ENCODE results near the gene PELI1.

Gene PELI1

DNA sequence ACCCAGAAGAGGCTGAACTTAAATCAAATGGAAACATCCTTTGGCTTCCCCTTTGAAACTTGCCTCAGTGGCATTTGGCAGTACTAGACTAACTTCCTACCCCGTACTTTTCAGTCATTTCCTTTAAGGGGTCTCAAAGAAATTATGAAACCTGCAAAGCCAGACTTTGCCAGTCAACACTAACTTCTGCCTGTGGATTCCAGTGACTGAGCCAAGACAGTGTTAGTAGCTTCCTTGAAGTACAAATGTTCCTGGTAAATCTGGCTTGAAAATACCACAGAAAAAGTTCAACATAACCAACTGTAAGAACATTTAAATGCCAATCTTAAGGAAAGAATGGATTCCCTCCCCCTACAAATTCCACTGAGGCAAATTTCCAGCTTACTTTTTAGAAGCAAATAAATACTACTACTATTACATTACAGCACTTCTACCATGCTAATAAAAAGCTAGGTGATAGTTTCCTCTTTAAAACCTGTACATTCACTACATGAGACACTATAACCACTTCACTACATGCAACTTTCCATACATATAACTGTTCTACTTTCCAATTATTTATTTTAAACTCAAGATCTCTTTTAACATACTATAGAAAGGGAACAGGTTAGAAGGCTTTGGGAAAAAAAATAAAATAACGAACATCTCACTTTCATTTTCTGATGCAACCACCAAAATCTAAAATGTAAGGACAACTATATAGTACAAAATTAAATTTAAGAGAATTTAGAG, 2.4 kb downstream of the PELI1 start:
- DNase-seq (ENCODE audit: insufficient read length, low spot score) (no peak), FAIRE-seq (peak; percentile 78)
- no peak for TF ChIP-seq POLR2A (IDR thresholded peaks at IDR 0.05; ENCODE audit: low read depth, low read length)

DNA sequence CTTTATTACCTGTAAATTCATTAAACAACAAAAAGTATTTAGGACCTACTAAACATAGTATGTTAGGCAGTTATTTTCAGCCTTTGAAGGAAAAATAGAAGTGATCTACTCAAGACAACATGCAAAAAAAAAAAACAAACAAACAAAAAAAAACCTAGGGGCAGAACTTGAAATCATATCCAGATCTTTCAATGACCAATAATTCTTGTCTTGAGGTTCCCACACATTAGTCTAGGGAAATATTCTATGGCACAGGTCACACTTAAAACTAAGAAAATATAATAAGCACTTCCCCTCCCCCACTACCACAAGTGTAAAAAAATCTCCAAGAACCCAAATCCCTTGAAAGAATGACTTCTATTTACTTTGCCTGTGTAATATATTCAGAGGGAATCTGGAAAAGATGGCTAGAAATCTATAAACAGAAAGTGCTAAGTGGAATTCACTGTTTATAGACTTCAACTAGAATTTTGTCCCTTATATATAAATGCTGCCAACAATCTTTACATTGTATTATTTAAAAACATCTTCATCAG, 3.5 kb downstream of the PELI1 start:
- DNase-seq (ENCODE audit: insufficient read length, low spot score): no peak
- TF ChIP-seq POLR2A (IDR thresholded peaks at IDR 0.05; ENCODE audit: low read depth, low read length): no peak
- no peak for FAIRE-seq

DNA sequence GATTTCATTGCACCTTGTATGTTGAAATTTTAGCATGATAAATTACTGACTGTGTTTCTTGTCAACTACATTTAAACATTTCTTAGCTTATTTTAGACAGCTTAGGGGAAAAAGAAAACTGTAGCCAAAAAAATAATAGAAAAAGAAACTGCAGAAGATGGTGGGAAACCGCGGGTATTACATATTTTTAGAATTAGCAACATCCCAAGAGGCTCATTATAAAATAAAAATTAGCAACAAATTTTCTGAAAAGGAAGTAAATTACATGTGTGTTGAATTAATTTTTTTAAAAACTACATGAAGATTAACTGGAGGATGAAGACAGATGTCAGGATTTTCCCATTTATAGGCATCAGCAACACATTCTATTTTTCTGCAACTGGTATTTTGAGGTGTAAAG, 4.3 kb downstream of the PELI1 start:
- no peak for DNase-seq (ENCODE audit: insufficient read length, low spot score)
- FAIRE-seq: no peak
- TF ChIP-seq POLR2A (IDR thresholded peaks at IDR 0.05; ENCODE audit: low read depth, low read length): no peak

DNA sequence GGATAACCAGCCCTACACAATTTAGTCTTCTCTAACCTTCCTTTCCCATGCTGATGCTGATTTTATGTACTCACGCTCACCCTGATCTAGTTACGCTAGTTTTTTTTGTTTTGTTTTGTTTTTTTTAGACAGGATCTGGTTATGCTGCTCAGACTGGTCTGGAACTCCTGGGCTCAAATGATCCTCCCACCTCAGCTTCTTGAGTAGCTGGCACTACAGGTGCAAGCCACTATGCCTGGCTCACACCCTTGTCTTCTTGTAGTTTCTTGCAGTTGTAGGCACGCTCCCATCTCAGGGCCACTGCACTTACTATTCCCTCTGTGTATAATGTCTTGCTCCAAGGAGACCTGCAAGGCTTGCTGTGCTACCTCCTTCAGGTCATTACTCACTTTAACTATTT, 6.2 kb downstream of the PELI1 start:
- FAIRE-seq (no peak), DNase-seq (ENCODE audit: insufficient read length, low spot score) (no peak)
- TF ChIP-seq POLR2A (IDR thresholded peaks at IDR 0.05; ENCODE audit: low read depth, low read length): no peak

DNA sequence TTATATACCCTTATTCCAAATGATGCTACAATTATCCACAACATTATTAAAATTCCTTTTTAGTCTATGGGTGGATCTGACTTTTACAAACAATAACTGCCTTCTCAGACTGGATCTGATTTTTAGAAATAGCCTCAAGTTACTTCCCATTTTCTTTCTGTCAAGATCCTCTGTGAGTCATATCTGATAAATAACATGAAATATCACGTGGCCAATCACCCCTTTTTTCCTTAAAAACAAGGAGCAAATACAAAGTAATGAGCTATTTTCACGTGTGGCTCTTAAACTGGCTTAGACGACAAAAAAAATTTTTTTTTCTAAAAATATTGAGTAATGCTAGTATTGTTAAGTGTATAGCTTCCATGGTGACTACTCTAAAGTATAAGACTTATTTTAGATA, 6.7 kb downstream of the PELI1 start:
- TF ChIP-seq POLR2A (IDR thresholded peaks at IDR 0.05; ENCODE audit: low read depth, low read length): no peak
- DNase-seq (ENCODE audit: insufficient read length, low spot score): no peak
- FAIRE-seq: peak; percentile 69

DNA sequence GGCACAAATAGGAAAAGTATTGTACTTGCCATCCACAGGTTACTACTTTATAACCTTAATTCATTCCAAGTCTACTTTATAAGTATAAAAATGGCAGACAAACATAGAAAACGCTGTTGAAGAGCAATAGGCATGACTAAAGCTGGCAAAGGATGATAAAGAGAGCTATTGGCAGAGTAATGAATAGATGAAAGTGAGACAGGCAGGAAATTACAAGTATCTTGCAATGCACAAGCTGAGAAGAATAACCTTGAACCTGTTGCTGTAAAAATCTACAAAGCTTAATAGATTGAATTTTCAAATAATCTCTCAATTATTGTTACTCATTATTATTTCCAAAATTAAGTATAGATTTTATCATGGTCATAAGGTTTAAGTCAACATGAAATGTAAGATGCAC, 8.8 kb downstream of the PELI1 start:
- TF ChIP-seq POLR2A (IDR thresholded peaks at IDR 0.05; ENCODE audit: low read depth, low read length): no peak
- FAIRE-seq (no peak), DNase-seq (ENCODE audit: insufficient read length, low spot score) (no peak)

DNA sequence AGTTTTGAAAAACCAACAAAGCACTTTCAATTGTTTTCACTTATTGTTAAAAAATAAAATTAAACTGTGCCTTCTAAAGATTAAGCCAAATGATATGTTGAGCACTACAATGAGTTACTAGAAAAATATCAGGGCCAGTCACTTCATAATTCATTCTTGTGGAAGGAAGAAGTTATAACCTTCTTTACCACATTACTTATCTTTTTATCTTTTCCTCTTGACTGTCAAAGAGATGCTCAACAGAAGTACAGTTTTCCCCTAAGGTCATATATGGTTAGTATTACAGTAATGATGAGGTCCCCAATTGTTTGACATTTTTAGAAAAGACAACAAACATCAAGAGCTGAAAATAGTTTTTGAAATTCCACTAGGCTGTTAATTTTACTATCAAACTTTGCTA, 9.4 kb downstream of the PELI1 start:
- FAIRE-seq: no peak
- DNase-seq (ENCODE audit: insufficient read length, low spot score): no peak
- no peak for TF ChIP-seq POLR2A (IDR thresholded peaks at IDR 0.05; ENCODE audit: low read depth, low read length)

DNA sequence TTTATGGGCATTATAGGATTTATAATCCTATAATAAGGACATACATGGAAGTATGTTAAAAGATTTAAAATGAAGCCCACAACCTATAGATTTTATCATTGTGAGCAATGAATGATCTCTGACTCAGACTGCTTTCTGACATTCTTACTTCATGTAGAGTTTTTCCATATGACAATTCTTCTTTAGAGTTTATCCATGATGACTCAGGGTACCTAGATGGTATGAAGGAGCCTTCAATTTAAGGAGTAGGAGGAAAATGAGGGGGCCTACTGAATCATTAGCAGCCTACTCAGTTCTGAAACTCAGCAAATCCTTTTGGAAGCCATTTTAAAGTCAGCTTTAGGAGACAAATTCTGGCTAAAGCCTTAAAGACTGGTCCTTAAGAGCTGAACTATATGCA, 10.4 kb downstream of the PELI1 start:
- peak; percentile 12 for DNase-seq (ENCODE audit: insufficient read length, low spot score)
- no peak for TF ChIP-seq POLR2A (IDR thresholded peaks at IDR 0.05; ENCODE audit: low read depth, low read length)
- FAIRE-seq: peak; percentile 82

DNA sequence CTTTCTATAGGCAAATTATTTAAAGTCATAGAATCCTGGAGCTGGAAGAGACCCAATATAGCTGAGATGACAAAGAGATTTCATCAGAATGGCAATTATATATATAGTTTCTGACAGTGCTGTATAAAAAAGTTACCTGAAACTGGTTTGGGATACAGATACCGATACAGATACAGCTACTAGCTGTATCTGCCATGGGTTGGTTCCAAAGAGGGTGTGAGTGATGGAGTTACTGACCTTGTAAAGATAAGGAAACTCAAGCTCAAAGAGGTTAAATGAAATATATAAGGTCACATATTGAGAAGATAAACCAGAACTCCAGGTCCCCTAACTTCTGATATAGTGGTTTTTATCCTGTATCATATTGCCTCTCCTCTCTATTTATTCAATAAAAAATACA, 10.9 kb downstream of the PELI1 start:
- FAIRE-seq (no peak), DNase-seq (ENCODE audit: insufficient read length, low spot score) (no peak)
- TF ChIP-seq POLR2A (IDR thresholded peaks at IDR 0.05; ENCODE audit: low read depth, low read length): no peak

DNA sequence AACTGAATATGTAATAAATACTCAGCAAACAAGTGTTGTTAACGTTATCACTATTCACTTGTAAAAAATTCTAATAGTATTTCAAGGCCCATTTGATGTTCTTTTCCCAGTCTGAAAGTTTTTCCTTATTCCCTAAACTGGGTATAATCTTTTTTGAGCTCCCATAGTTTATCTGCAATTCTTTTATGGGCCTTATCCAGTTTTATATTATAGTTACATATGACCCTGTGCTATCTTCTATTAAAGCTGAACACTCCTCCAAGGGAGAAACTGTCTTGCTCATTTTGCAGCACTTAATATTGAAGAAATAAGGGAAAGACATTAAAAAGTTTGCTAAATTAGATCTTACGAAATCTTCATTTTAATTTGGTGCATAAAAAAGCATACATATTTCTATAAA, 13.9 kb downstream of the PELI1 start:
- no peak for TF ChIP-seq POLR2A (IDR thresholded peaks at IDR 0.05; ENCODE audit: low read depth, low read length)
- DNase-seq (ENCODE audit: insufficient read length, low spot score) (no peak), FAIRE-seq (no peak)

DNA sequence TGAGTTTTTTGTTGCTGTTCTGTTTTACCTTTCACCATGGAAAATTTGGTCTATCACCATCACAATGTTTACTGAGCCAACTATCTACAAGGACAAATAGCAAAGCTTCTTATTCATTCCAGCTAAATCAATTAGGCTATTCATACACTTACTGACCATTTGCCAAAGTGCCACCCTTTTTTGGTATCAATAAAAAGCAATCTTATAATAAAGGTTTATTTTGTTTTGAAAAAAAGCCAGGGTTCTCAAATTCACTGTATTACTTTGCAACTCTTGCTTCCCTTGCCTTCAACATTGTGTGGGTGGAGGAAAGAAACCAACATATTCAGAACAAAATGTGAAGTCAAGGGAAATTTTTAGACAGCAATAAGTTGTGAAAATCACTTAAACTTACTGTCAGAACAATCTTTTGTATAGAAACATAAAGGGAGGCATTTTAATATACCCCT, 15.3 kb downstream of the PELI1 start:
- FAIRE-seq: no peak
- DNase-seq (ENCODE audit: insufficient read length, low spot score): no peak
- TF ChIP-seq POLR2A (IDR thresholded peaks at IDR 0.05; ENCODE audit: low read depth, low read length): no peak

DNA sequence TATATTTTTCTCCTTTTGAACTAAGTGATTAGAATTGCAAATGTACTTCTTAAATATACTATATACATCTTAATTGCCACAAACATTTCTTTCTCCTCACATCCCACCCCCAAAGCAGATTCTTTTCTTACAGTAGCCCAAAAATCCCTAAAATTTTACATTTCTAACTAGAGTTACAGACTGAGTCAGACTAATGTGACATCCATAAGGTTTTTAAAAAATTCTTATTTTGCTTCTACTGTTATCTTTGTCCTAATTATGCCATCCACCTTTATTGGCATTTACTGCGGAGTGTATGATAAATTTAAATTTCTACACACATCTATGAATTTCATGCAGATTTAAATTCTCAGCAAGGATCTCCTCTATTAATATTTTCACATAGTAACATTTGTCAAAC, 15.8 kb downstream of the PELI1 start:
- TF ChIP-seq POLR2A (IDR thresholded peaks at IDR 0.05; ENCODE audit: low read depth, low read length): no peak
- no peak for FAIRE-seq
- DNase-seq (ENCODE audit: insufficient read length, low spot score): no peak

DNA sequence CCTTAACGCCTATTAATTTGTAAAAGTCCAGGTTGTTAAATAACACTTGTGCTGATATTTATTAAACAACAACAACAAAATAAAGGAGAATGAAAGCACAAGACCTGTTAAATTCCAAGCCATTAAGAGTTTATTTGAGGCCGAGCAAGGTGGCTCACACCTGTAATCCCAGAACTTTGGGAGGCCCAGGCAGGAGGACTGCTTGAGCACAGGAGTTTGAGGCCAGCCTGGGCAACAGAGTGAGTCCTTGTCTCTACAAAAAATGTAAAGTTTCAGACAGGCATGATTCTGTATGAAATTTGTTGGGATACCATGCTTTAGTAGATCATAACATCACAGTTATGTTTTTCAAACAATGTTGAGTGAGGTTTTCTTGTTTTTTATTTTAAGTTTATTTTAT, 17.1 kb downstream of the PELI1 start:
- DNase-seq (ENCODE audit: insufficient read length, low spot score) (no peak), FAIRE-seq (no peak)
- no peak for TF ChIP-seq POLR2A (IDR thresholded peaks at IDR 0.05; ENCODE audit: low read depth, low read length)

DNA sequence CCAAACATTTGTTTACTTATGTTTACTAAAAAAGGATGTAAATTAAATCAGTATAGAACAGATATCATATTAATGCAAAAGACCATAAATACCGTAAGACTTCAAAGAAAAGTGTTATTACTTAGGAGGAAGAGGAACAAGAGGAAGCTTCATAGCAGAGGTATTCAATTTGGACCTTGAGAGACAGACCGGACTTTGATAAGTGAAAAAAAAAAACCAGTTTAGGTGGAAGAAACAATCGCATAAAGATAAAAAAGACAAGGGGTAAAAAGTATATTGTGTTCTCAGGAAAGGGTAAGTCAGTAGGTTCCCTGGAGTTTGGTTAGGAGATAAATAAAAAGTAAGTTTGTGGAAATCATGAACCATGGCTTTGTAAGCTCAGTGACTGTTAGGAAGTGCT, 17.6 kb downstream of the PELI1 start:
- no peak for FAIRE-seq
- no peak for TF ChIP-seq POLR2A (IDR thresholded peaks at IDR 0.05; ENCODE audit: low read depth, low read length)
- no peak for DNase-seq (ENCODE audit: insufficient read length, low spot score)

DNA sequence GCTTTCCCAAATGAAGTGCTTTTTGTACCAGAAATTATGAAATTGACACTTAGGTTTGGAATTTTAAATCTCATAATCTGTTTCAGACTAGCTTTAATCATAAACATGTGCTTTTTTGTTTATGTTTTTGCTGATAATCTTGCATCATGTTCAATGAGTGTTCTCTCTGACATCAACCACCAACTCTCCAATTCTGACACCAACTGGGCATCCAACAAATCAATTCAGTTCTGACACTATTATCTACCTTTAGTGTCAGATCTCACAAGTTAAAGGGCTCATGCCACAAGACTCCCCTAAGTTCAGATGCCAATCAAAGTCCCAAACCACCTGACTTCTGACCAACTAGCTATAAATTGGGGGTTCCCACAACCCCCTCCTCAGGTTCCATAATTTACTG, 19.6 kb downstream of the PELI1 start:
- no peak for FAIRE-seq
- TF ChIP-seq POLR2A (IDR thresholded peaks at IDR 0.05; ENCODE audit: low read depth, low read length): no peak
- DNase-seq (ENCODE audit: insufficient read length, low spot score): no peak

Measured in H54 (cell line).